Measurements from ENCODE around the gene TINAG.
"Not testable (repeated sequence)": the region's sequence is repeated elsewhere in the genome, so short reads cannot be mapped to it uniquely, and the experiment has no call there.

The TINAG gene

GRCh38 chr6:54310377-54311152 is 2.3 kb downstream of the TINAG start:
- DNase-seq, result no peak

- DNase-seq, result no peak
These were observed 7.4 kb downstream of the TINAG start for GRCh38 chr6:54315656-54316055.

GRCh38 chr6:54320871-54321270 is 12.6 kb downstream of the TINAG start:
- no peak for DNase-seq

- DNase-seq, result no peak
These were observed 19.4 kb downstream of the TINAG start for GRCh38 chr6:54327631-54328030.

GRCh38 chr6:54331571-54331970 is 23.3 kb downstream of the TINAG start:
- not testable (repeated sequence) for DNase-seq

GRCh38 chr6:54335871-54336270 is 27.6 kb downstream of the TINAG start:
- DNase-seq, result no peak

DNA sequence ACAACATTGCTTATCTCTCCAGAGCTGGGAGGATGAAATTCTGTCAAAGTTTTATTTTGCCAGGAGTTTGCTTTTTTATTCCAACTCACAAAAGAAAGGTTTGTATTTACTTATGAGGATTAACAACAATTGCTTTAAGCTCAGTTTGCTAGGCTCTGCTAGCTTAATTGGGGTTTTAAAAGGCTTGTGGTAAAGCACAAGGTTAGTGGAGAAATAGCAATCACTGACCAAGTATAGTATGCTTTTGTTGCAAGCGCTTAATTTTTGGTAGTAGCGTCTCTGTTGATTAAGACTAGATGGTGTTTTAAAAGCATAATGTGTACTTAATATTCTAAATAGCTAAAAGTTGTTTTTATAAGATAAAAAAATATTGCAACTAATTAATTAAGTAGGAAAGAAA is 45.7 kb downstream of the TINAG start:
- no peak for DNase-seq

DNA sequence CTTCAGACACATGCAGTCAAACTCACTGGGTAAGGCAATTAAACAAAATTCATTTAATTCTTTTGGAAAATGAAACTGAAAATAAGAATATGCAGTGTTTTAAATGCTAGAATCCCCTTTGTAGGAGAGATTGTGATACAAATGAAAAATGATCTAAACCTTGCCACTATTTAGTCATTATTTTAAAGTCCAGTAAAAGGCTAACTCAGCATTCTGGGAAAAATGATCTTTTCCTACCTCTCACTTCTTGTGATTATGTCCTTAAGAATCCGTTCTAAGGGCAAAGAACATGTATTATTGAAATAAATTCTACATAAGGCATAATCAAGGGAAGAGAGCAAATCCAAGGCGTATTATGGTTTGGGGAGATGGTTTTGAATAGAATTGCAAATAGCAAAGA is 46.4 kb downstream of the TINAG start:
- DNase-seq, result no peak

- DNase-seq, result no peak
These were observed 48.9 kb downstream of the TINAG start for GRCh38 chr6:54357141-54357540.

GRCh38 chr6:54361188-54361587 is 52.9 kb downstream of the TINAG start:
- no peak for DNase-seq

GRCh38 chr6:54361734-54362133 is 53.5 kb downstream of the TINAG start:
- no peak for DNase-seq

DNA sequence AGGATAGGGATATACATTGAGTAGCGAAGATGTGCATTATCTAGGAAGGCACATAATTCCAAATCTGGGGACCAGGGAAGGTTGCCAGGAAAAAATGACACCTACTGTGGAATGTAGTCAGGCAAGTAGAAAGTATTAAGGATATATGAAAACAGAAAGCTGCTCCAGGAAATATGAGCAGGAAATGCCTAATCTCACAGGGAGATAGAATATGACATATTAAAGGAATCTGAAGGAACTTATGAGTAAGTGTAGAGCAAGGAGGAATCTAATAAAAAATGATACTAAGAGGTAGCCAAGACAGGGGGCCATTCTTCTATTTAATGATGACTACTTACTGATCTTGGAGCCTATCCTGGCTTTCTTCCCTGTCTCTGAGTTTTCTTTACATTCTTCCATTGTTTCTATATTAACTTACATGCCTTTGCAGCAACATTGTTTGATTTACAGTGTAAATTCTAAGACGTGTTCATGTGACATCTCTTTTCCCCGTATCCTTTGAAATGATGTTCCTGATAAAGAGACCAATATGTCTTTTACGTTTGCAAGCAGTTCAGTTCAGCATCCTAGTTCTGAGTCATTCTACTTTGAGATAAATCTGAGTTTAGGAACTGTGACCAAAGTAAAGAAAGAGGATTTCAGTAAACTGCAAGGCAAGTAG is 58.6 kb downstream of the TINAG start:
- DNase-seq, result no peak

- no peak for DNase-seq
These were observed 69.5 kb downstream of the TINAG start for GRCh38 chr6:54377776-54378175.

- DNase-seq, result no peak
These were observed 78.1 kb downstream of the TINAG start for GRCh38 chr6:54386295-54386694.

DNA sequence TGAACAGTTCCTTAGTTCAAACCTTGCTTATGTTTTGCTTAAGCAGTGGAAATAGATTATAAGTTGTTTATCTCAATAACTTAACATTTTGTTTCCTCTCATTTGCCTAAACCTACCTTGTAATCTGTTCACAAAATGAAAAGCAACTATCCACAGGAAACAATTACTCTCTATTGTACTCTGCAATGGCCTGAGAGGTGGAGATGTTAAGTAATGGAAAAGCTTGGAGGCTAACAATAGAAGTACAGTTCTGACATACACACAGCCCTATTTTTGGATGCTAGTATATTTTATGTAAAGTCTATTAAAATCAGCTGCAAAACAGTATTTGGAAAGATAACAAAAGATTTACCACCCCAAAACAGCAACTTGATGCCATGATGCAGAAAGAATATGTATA is 82.1 kb downstream of the TINAG start:
- DNase-seq, result no peak

- DNase-seq, result no peak
These were observed 83.3 kb downstream of the TINAG start for GRCh38 chr6:54391577-54391976.

DNA sequence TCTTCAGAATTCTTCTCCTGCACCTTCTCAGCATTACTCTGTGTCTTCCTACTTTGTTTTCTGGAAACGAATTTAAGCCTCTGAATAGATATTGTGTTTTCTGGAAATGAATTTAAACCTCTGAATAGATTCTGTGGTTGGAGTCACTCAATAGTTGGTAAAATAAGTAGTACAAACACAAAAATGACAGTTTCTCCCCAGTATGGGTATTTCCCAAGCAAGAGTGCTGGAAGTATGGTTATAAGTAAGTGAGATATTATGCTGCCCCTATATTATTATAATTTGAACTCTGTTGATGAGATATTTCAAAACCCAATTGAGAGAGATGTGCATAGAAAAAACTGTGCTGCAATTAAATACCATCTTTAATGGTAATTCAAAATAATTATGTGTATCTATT is 94.9 kb downstream of the TINAG start:
- no peak for DNase-seq

DNA sequence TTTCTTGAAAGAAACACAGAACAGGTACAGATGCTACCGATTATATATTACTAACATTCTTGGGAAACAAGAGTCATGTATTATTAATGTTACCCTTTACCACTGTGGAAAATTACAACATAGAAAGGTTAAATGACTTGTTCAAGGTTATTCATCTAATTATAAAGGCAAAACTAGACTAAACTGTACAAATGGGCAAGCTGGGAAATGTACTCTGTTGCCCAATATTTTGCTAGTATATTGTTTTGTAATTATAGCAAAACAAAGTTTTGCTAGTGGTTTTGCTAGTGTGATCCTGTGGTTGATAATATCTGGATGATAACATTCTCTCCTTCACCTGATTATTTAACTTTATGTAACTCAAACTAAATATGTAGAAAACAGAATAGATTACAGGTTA is 96.5 kb downstream of the TINAG start:
- no peak for DNase-seq

DNA sequence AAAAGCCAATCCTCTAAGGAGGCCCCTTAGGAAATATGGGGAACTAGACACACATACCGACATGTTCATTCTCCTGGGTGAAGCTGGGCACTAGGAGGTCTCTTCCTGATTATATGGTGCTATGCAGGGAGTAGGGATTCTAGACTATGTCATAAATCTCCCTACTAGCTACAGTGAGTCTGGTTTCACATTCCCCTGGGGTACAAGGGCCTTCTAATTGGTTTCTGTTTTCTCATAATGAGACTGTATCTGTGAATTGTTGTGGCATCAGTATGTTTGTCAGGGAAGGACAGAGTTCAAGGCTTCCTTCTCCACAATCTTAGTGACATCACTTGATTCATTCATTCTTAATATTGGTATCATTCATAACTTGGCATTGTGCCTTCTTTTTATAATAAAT is 103.5 kb downstream of the TINAG start:
- DNase-seq, result no peak

DNA sequence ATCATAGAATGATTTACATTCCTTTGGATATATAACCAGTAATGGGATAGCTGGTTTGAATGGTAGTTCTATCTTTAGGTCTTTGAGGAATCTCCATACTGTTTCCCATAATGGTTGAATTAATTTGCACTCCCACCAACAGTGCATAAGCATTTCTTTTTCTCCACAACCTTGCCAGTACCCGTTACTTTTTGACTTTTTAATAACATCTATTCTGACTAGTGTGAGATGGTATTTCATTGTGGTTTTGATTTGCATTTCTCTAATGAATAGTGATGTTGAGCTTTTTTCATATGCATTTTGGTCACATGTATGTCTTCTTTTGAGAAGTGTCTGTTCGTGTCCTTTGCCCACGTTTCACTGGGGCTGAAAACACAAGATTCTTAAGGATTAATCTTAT is 107.3 kb downstream of the TINAG start:
- no peak for DNase-seq

- no peak for DNase-seq
These were observed 111.6 kb downstream of the TINAG start for GRCh38 chr6:54419885-54420284.

- no peak for DNase-seq
These were observed 118.8 kb downstream of the TINAG start for GRCh38 chr6:54426995-54427394.

- DNase-seq, result no peak
These were observed 119.2 kb downstream of the TINAG start for GRCh38 chr6:54427396-54427937.

GRCh38 chr6:54428431-54428830 is 120.2 kb downstream of the TINAG start:
- DNase-seq, result no peak

GRCh38 chr6:54431466-54431865 is 123.2 kb downstream of the TINAG start:
- no peak for DNase-seq

Measured in NCI-H2171 (cell line).